ENCODE results near the gene CLK2. TPM values are rescaled to one million over a fixed set of nuclear protein-coding genes. Genes with fewer than 3 reads are reported as not detected.

The CLK2 gene
- total and polyA plus RNA-seq, 9 of the 15 experiments (the other 6 are each of a cell fraction or from before 2014, with no cell fraction given): 13.5 to 81.4 (median 39.6) TPM

GRCh38 chr1:155227261-155228095 is 45.8 kb downstream of the CLK2 start (continued):
- TF ChIP-seq UBTF (IDR thresholded peaks at IDR 0.05; ENCODE audit: borderline replicate concordance in 1 of 2, low read depth in 2 of 2, low read length in 2 of 2): 0 out of 4 replicates have a peak, but pooled peaks of 1 of the 2 experiments have one; percentile 49
- TF ChIP-seq MTA2 (IDR thresholded peaks at IDR 0.05; ENCODE audit: low read depth): no peak
- peak; percentile 55 for TF ChIP-seq HNRNPLL (IDR thresholded peaks at IDR 0.05; ENCODE audit: low read depth, low read length, poor library complexity, severe bottlenecking)
- no peak for TF ChIP-seq RUNX1 (IDR thresholded peaks at IDR 0.05; ENCODE audit: low read depth)
- TF ChIP-seq ZBTB2 (IDR thresholded peaks at IDR 0.05): peak; percentile 94
- TF ChIP-seq NR2C2 (CRISPR knock-in tag; IDR thresholded peaks at IDR 0.05): peak; percentile 60; the same call in 1 of the 2 replicates
- TF ChIP-seq NR2C2 (tag; IDR thresholded peaks at IDR 0.05): no peak
- no peak for TF ChIP-seq ZNF282 (CRISPR knock-in tag; IDR thresholded peaks at IDR 0.05)
- TF ChIP-seq MAZ (CRISPR knock-in tag; conservative IDR thresholded peaks at IDR 0.05 in 1 of 2, IDR thresholded peaks at IDR 0.05 in 1 of 2): peak; percentile 35 to 84; a peak in 2 of 4 replicates
- TF ChIP-seq ZNF766 (CRISPR knock-in tag; conservative IDR thresholded peaks at IDR 0.05): no peak
- TF ChIP-seq RNF219 (CRISPR knock-in tag; IDR thresholded peaks at IDR 0.05): no peak
- peak; percentile 41 for TF ChIP-seq ZNF24 (IDR thresholded peaks at IDR 0.05)
- peak; percentile 92 for TF ChIP-seq RBFOX2 (IDR thresholded peaks at IDR 0.05; ENCODE audit: low read depth, low read length)
- TF ChIP-seq HBP1 (CRISPR knock-in tag; IDR thresholded peaks at IDR 0.05): 0 out of 2 replicates have a peak, but pooled peaks have one; percentile 58
- TF ChIP-seq CC2D1A (IDR thresholded peaks at IDR 0.05): no peak
- peak; percentile 93 for TF ChIP-seq MBD2 (IDR thresholded peaks at IDR 0.05; ENCODE audit: borderline replicate concordance, low read depth)
- peak in 2 of 3 experiments; percentile 21 to 75 for TF ChIP-seq YY1 (IDR thresholded peaks at IDR 0.05; ENCODE audit: borderline replicate concordance in 1 of 3, control insufficient read depth in 1 of 3, extremely low read depth in 1 of 3, insufficient read depth in 3 of 3, insufficient read length in 1 of 3, insufficient replicate concordance in 2 of 3, low read depth in 1 of 3, low read length in 2 of 3)
- no peak for TF ChIP-seq TRIM24 (IDR thresholded peaks at IDR 0.05)
- no peak for TF ChIP-seq ZEB2 (IDR thresholded peaks at IDR 0.05)
